Ishikawa (cell line): ENCODE results near the gene ABHD12.

Experiments used
- CEBPB ChIP-seq: IDR thresholded peaks from 2 replicates; pipeline ENCODE4 v1.6.1; 2012
- CREB1 ChIP-seq: IDR thresholded peaks from 2 replicates; pipeline ENCODE4 v1.6.1; 2012; ENCODE audit warnings: low read depth
- EGR1 ChIP-seq: IDR thresholded peaks from 2 replicates; pipeline ENCODE4 v1.6.1; 2012
- EP300 ChIP-seq: IDR thresholded peaks from 2 replicates; pipeline ENCODE4 v1.6.1; 2012; ENCODE audit warnings: borderline replicate concordance
- FOXM1 ChIP-seq: IDR thresholded peaks from 2 replicates; pipeline ENCODE4 v1.6.1; 2012; ENCODE audit warnings: low read depth, borderline replicate concordance
- MAX ChIP-seq: IDR thresholded peaks from 2 replicates; pipeline ENCODE4 v1.6.1; 2012
- NFIC ChIP-seq: IDR thresholded peaks from 2 replicates; pipeline ENCODE4 v1.6.1; 2012
- RAD21 ChIP-seq: IDR thresholded peaks from 2 replicates; pipeline ENCODE4 v1.6.1; 2012; ENCODE audit warnings: low read depth
- REST ChIP-seq: IDR thresholded peaks from 2 replicates; pipeline ENCODE4 v1.6.1; 2012; ENCODE audit warnings: low read depth, mild to moderate bottlenecking
- TAF1 ChIP-seq: IDR thresholded peaks from 2 replicates; pipeline ENCODE4 v1.6.1; 2012; ENCODE audit warnings: low read depth, mild to moderate bottlenecking
- TCF12 ChIP-seq: IDR thresholded peaks from 2 replicates; pipeline ENCODE4 v1.6.1; 2012; ENCODE audit warnings: low read depth
- TEAD4 ChIP-seq: IDR thresholded peaks from 2 replicates; pipeline ENCODE4 v1.6.1; 2012
- USF1 ChIP-seq: IDR thresholded peaks from 2 replicates; pipeline ENCODE4 v1.6.1; 2012
- YY1 ChIP-seq: IDR thresholded peaks from 2 replicates; pipeline ENCODE4 v1.6.1; 2012; ENCODE audit warnings: low read depth
- ZBTB7A ChIP-seq: IDR thresholded peaks from 2 replicates; pipeline ENCODE4 v1.6.1; 2012; ENCODE audit warnings: low read depth

Gene ABHD12

GRCh38 chr20:25321991-25322390 is 68.6 kb downstream of the ABHD12 start:
- no peak for TF ChIP-seq EP300
- TF ChIP-seq ZBTB7A: no peak
- no peak for TF ChIP-seq RAD21
- no peak for TF ChIP-seq EGR1
- TF ChIP-seq CREB1: no peak
- TF ChIP-seq NFIC: no peak
- no peak for TF ChIP-seq TAF1
- TF ChIP-seq TCF12: no peak
- TF ChIP-seq YY1: no peak
- no peak for TF ChIP-seq TEAD4

GRCh38 chr20:25321262-25321831 is 69.3 kb downstream of the ABHD12 start:
- TF ChIP-seq TEAD4: no peak
- no peak for TF ChIP-seq YY1
- TF ChIP-seq RAD21: no peak
- TF ChIP-seq ZBTB7A: no peak
- TF ChIP-seq MAX: no peak
- TF ChIP-seq TAF1: no peak
- no peak for TF ChIP-seq TCF12
- no peak for TF ChIP-seq CREB1
- TF ChIP-seq FOXM1: no peak
- no peak for TF ChIP-seq EP300
- no peak for TF ChIP-seq USF1
- no peak for TF ChIP-seq REST
- TF ChIP-seq EGR1: no peak
- TF ChIP-seq CEBPB: no peak
- TF ChIP-seq NFIC: no peak

- TF ChIP-seq EP300 (no peak), ZBTB7A (no peak), YY1 (no peak), TEAD4 (no peak), TAF1 (no peak), REST (no peak), TCF12 (no peak), CREB1 (no peak)
These were observed 70.4 kb downstream of the ABHD12 start for GRCh38 chr20:25320035-25320800.

- TF ChIP-seq EGR1: no peak
- TF ChIP-seq RAD21: no peak
- TF ChIP-seq ZBTB7A: no peak
- TF ChIP-seq TCF12: no peak
- no peak for TF ChIP-seq TAF1
- no peak for TF ChIP-seq REST
- no peak for TF ChIP-seq MAX
- no peak for TF ChIP-seq EP300
- no peak for TF ChIP-seq FOXM1
- no peak for TF ChIP-seq YY1
- TF ChIP-seq CREB1: no peak
- no peak for TF ChIP-seq TEAD4
- TF ChIP-seq NFIC: no peak
- TF ChIP-seq CEBPB: no peak
- TF ChIP-seq USF1: no peak
These were observed 71.2 kb downstream of the ABHD12 start for GRCh38 chr20:25319241-25320034.
